ENCODE data around the gene MYO7B.
"Not testable (repeated sequence)": the region's sequence is repeated elsewhere in the genome, so short reads cannot be mapped to it uniquely, and the experiment has no call there.

MYO7B gene

GRCh38 chr2:127529416-127529815 is 6.1 kb upstream of the MYO7B start:
- ATAC-seq = not testable (repeated sequence)

GRCh38 chr2:127530245-127531140 is 5.0 kb upstream of the MYO7B start:
- no peak for ATAC-seq

GRCh38 chr2:127531221-127531648 is 4.2 kb upstream of the MYO7B start:
- TF ChIP-seq ARNTL (CRISPR knock-in tag; IDR thresholded peaks at IDR 0.05; ENCODE audit: borderline replicate concordance, low read depth) = no peak
- no peak for TF ChIP-seq ZNF8 (CRISPR knock-in tag; IDR thresholded peaks at IDR 0.05)
- TF ChIP-seq OSR1 (CRISPR knock-in tag; IDR thresholded peaks at IDR 0.05) = no peak
- no peak for TF ChIP-seq CSRNP3 (CRISPR knock-in tag; IDR thresholded peaks at IDR 0.05)
- TF ChIP-seq ZC3H10 (CRISPR knock-in tag; IDR thresholded peaks at IDR 0.05) = no peak
- TF ChIP-seq ZNF565 (CRISPR knock-in tag; conservative IDR thresholded peaks at IDR 0.05; ENCODE audit: low read depth) = no peak
- ATAC-seq = no peak

More at GRCh38 chr2:127530245-127531140, 5.0 kb upstream of the MYO7B start:
- TF ChIP-seq ZFP30 (CRISPR knock-in tag; IDR thresholded peaks at IDR 0.05) = no peak
- no peak for TF ChIP-seq ZNF565 (CRISPR knock-in tag; conservative IDR thresholded peaks at IDR 0.05; ENCODE audit: low read depth)
- TF ChIP-seq TOX (CRISPR knock-in tag; IDR thresholded peaks at IDR 0.05; ENCODE audit: borderline replicate concordance) = no peak
- no peak for TF ChIP-seq CSDC2 (CRISPR knock-in tag; IDR thresholded peaks at IDR 0.05)

- no peak for ATAC-seq
- TF ChIP-seq POU6F1 (CRISPR knock-in tag; IDR thresholded peaks at IDR 0.05; ENCODE audit: borderline replicate concordance, low read depth) = no peak
- no peak for TF ChIP-seq CSRNP3 (CRISPR knock-in tag; IDR thresholded peaks at IDR 0.05)
- TF ChIP-seq TCF4 (CRISPR knock-in tag; IDR thresholded peaks at IDR 0.05; ENCODE audit: borderline replicate concordance) = no peak
- TF ChIP-seq ZC3H10 (CRISPR knock-in tag; IDR thresholded peaks at IDR 0.05) = no peak
- no peak for TF ChIP-seq CSDC2 (CRISPR knock-in tag; IDR thresholded peaks at IDR 0.05)
- no peak for TF ChIP-seq ARNTL (CRISPR knock-in tag; IDR thresholded peaks at IDR 0.05; ENCODE audit: borderline replicate concordance, low read depth)
- no peak for TF ChIP-seq SNAI2 (CRISPR knock-in tag; IDR thresholded peaks at IDR 0.05)
- no peak for TF ChIP-seq ZNF565 (CRISPR knock-in tag; conservative IDR thresholded peaks at IDR 0.05; ENCODE audit: low read depth)
- TF ChIP-seq PPARA (CRISPR knock-in tag; IDR thresholded peaks at IDR 0.05; ENCODE audit: borderline replicate concordance) = no peak
- no peak for TF ChIP-seq ZNF8 (CRISPR knock-in tag; IDR thresholded peaks at IDR 0.05)
- no peak for TF ChIP-seq OSR1 (CRISPR knock-in tag; IDR thresholded peaks at IDR 0.05)
- TF ChIP-seq TOX (CRISPR knock-in tag; IDR thresholded peaks at IDR 0.05; ENCODE audit: borderline replicate concordance) = no peak
- TF ChIP-seq PATZ1 (CRISPR knock-in tag; IDR thresholded peaks at IDR 0.05; ENCODE audit: borderline replicate concordance) = no peak
- no peak for TF ChIP-seq ZFP30 (CRISPR knock-in tag; IDR thresholded peaks at IDR 0.05)
Observed at GRCh38 chr2:127532296-127532695, 3.2 kb upstream of the MYO7B start.

GRCh38 chr2:127535918-127536317 is 435 bp downstream of the MYO7B start:
- no peak for ATAC-seq
- TF ChIP-seq TCF4 (CRISPR knock-in tag; IDR thresholded peaks at IDR 0.05; ENCODE audit: borderline replicate concordance) (no peak), ARNTL (CRISPR knock-in tag; IDR thresholded peaks at IDR 0.05; ENCODE audit: borderline replicate concordance, low read depth) (no peak), PATZ1 (CRISPR knock-in tag; IDR thresholded peaks at IDR 0.05; ENCODE audit: borderline replicate concordance) (no peak), ZNF70 (CRISPR knock-in tag; IDR thresholded peaks at IDR 0.05) (no peak), ZC3H10 (CRISPR knock-in tag; IDR thresholded peaks at IDR 0.05) (no peak), GLIS3 (CRISPR knock-in tag; IDR thresholded peaks at IDR 0.05) (no peak), CREB5 (CRISPR knock-in tag; IDR thresholded peaks at IDR 0.05; ENCODE audit: low read depth) (no peak), RARB (CRISPR knock-in tag; IDR thresholded peaks at IDR 0.05) (no peak), ESRRG (CRISPR knock-in tag; IDR thresholded peaks at IDR 0.05) (no peak), ZFP30 (CRISPR knock-in tag; IDR thresholded peaks at IDR 0.05) (no peak), CSDC2 (CRISPR knock-in tag; IDR thresholded peaks at IDR 0.05) (no peak), SNAI2 (CRISPR knock-in tag; IDR thresholded peaks at IDR 0.05) (no peak), ZFP3 (CRISPR knock-in tag; IDR thresholded peaks at IDR 0.05) (no peak), ZNF565 (CRISPR knock-in tag; conservative IDR thresholded peaks at IDR 0.05; ENCODE audit: low read depth) (no peak)

All from SK-N-SH treated with all-trans-retinoic acid at 6 μM for 48 hours (cell line).